CD14-positive monocyte (primary cell): ENCODE results near the gene ORC3. TPM values are rescaled to one million over a fixed set of nuclear protein-coding genes. Genes with fewer than 3 reads are reported as not detected.
"Not testable (repeated sequence)": the region's sequence is repeated elsewhere in the genome, so short reads cannot be mapped to it uniquely, and the experiment has no call there.

ENCODE experiments used
- DNase-seq, 3 donors: peaks; one replicate each; pipeline ENCODE4 v3.0.0-alpha.2; 2011 to 2022
- H2AFZ ChIP-seq: 2 replicates; pipeline ENCODE4 v1.6.0; 2012; ENCODE audit warnings: mild to moderate bottlenecking, low read depth, low read length, inconsistent platforms; ENCODE audit not compliant: insufficient read depth, poor library complexity, severe bottlenecking
- H3K27ac ChIP-seq, 2 donors: 1 replicate in 1 of 2; 2 replicates in 1 of 2; pipeline ENCODE4 v1.5.1; 2012 to 2013; ENCODE audit warnings: low read length in 2 of 2, control low read depth in 1 of 2, inconsistent platforms in 1 of 2, low read depth in 1 of 2, mild to moderate bottlenecking in 1 of 2
- H3K27me3 ChIP-seq, 2 donors: one replicate each; pipeline versions ENCODE4 v1.6.0 to v1.6.1; 2011 to 2013; ENCODE audit warnings: low read length in 2 of 2; ENCODE audit not compliant: control insufficient read depth in 2 of 2, insufficient read depth in 2 of 2
- H3K36me3 ChIP-seq, 2 donors: replicated peaks in 1 of 2; 1 replicate in 1 of 2; 2 replicates in 1 of 2; pipeline versions ENCODE4 v1.5.1 to v1.6.1; 2012 to 2013; ENCODE audit warnings: low read length in 2 of 2, control low read depth in 1 of 2, inconsistent platforms in 1 of 2, mild to moderate bottlenecking in 1 of 2; ENCODE audit not compliant: insufficient read depth in 2 of 2, control insufficient read depth in 1 of 2
- H3K4me1 ChIP-seq, 2 donors: 1 replicate in 1 of 2; 2 replicates in 1 of 2; pipeline versions ENCODE4 v1.5.1 to v1.6.1; 2012 to 2013; ENCODE audit warnings: low read length in 2 of 2, control low read depth in 1 of 2, inconsistent platforms in 1 of 2, mild to moderate bottlenecking in 1 of 2, moderate library complexity in 1 of 2; ENCODE audit not compliant: insufficient read depth in 2 of 2, control insufficient read depth in 1 of 2
- H3K4me2 ChIP-seq: replicated peaks from 2 replicates; pipeline ENCODE3; 2012; ENCODE audit warnings: low read length, moderate library complexity, mild to moderate bottlenecking; ENCODE audit not compliant: poor library complexity, severe bottlenecking; ENCODE audit errors: extremely low read depth
- H3K4me3 ChIP-seq, 3 experiments: fragments of 200-600 bp in 1 of 3; sonication (generic) in 1 of 3; replicated peaks in 1 of 3; 1 replicate in 2 of 3; 2 replicates in 1 of 3; pipeline ENCODE4 v1.5.1; 2011 to 2013; ENCODE audit warnings: low read length in 3 of 3, mild to moderate bottlenecking in 3 of 3, control low read depth in 2 of 3, low read depth in 2 of 3, inconsistent platforms in 1 of 3, moderate library complexity in 1 of 3
- H3K79me2 ChIP-seq: 2 replicates; pipeline ENCODE4 v1.6.0; 2012; ENCODE audit warnings: mild to moderate bottlenecking, control low read depth, inconsistent platforms, low read length, moderate library complexity; ENCODE audit not compliant: insufficient read depth
- H3K9ac ChIP-seq: 2 replicates; pipeline ENCODE4 v1.6.0; 2017; ENCODE audit warnings: low read length, mild to moderate bottlenecking; ENCODE audit not compliant: insufficient read depth, poor library complexity, severe bottlenecking
- H3K9me3 ChIP-seq, 2 donors: replicated peaks in 1 of 2; 1 replicate in 1 of 2; 2 replicates in 1 of 2; pipeline versions ENCODE4 v1.5.1 to v1.6.1; 2012 to 2013; ENCODE audit warnings: low read length in 2 of 2, control low read depth in 1 of 2; ENCODE audit not compliant: control insufficient read depth in 1 of 2, insufficient read depth in 1 of 2
- H4K20me1 ChIP-seq: 2 replicates; pipeline ENCODE4 v1.6.0; 2012; ENCODE audit warnings: mild to moderate bottlenecking, low read length, control low read depth, moderate library complexity; ENCODE audit not compliant: insufficient read depth
- H3K27ac Mint-ChIP-seq, 7 donors: one replicate each; pipeline ENCODE4 v1.8.0; 2020; ENCODE audit warnings: mild to moderate bottlenecking in 7 of 7, mixed read lengths in 7 of 7, moderate library complexity in 6 of 7, inconsistent platforms in 2 of 7
- H3K27me3 Mint-ChIP-seq, 3 donors: one replicate each; pipeline ENCODE4 v1.8.0; 2021 to 2022; ENCODE audit warnings: low read depth in 3 of 3, mild to moderate bottlenecking in 3 of 3, mixed read lengths in 3 of 3, moderate library complexity in 3 of 3, inconsistent platforms in 1 of 3
- H3K36me3 Mint-ChIP-seq, 2 donors: one replicate each; pipeline ENCODE4 v1.8.0; 2020; ENCODE audit warnings: mixed read lengths in 2 of 2, inconsistent platforms in 1 of 2, mild to moderate bottlenecking in 1 of 2
- H3K4me1 Mint-ChIP-seq: one replicate; pipeline ENCODE4 v1.8.0; 2020; ENCODE audit warnings: mild to moderate bottlenecking, mixed read lengths
- H3K4me3 Mint-ChIP-seq, 2 donors: one replicate each; pipeline ENCODE4 v1.8.0; 2020; ENCODE audit warnings: mild to moderate bottlenecking in 2 of 2, mixed read lengths in 2 of 2, moderate library complexity in 1 of 2
- H3K9me3 Mint-ChIP-seq, 7 donors: one replicate each; pipeline ENCODE4 v1.8.0; 2020 to 2022; ENCODE audit warnings: mixed read lengths in 7 of 7, mild to moderate bottlenecking in 6 of 7, moderate library complexity in 6 of 7, inconsistent platforms in 2 of 7
- WGBS: methylation state at CpG from one replicate; pipeline ENCODE4 v1.1.5; 2013; ENCODE audit warnings: missing lambda C conversion rate; ENCODE audit not compliant: insufficient coverage; 5-methylcytosine and 5-hydroxymethylcytosine counted together
- intact Hi-C, 2 donors: fragments of 100-400 bp; cut with micrococcal nuclease; formaldehyde crosslinking; loops; one replicate each; pipeline versions ENCODE4 v1.15.0 to v1.15.1; 2023
- polyA plus RNA-seq, 3 donors: library from polyadenylated mRNA; depleted of rRNA in 1 of 3; unstranded in 2 of 3; stranded (reverse) in 1 of 3; fragments of 300-500 nt in 2 of 3; fragments of >200 nt in 1 of 3; fragmentation: Illumina TruSeq in 2 of 3; gene quantifications; 1 replicate in 2 of 3; 2 replicates in 1 of 3; pipeline ENCODE4 v1.2.3, GENCODE V29; 2012 to 2021
- TF ChIP-seq, protein P1 (sequence below): fragments of 200-600 bp; IDR thresholded peaks from one replicate; pipeline ENCODE4 v1.8.0; 2022; ENCODE audit warnings: antibody characterized with exemption, mild to moderate bottlenecking

The ORC3 gene
- polyA plus RNA-seq, 3 donors = 9.1 to 20.7 (median 16.2) TPM

DNA sequence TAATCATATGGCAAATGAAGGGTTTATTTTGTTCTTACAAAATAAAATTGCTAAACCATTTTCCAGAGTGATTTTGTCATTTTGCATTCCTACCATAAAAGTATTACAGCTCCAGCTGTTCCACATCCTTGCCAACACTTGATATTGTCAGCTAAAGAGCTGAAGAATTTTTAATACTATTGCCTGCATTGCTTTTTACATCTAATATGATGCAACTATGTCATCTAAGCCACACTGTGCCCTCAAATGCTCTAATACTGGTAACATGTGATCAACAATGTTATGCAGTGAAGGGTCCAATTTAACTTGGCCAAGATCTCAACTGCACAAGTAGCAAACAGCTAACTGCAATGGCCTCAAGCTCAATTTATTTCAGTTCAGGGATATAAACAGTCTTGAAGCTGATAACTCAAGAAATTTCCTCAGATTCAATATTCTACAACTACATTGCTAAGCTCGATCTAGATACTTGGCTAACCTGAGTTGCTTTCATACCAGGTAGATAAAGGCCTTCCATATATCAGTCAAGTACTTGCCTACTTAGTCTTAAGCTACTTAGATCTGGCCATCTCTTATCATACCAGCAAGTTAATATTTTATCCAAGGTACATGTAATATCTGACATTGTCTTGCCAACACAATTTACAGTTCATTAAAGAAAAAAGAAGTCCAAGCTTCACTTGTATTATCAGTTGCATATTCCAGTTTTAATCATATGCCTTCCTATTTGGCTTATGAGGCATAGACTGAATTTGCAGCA, 95.1 kb downstream of the ORC3 start:
- Histone ChIP-seq H3K4me2 (no peak overlapping the region), H3K9me3 (no peaks in the 10 kb centered on the region), H2AFZ (no peak overlapping the region), H3K4me3 (no peak overlapping the region), H4K20me1 (peaks cover 100% of the 10 kb centered on the region), H3K4me1 (peaks cover 4 to 6% of the 10 kb centered on the region in 2 donors), H3K27ac (peak overlapping the region in 1 of 2 donors; percentile 6), H3K36me3 (peaks cover 12 to 54% of the 10 kb centered on the region in 2 donors), H3K79me2 (peaks cover 100% of the 10 kb centered on the region), H3K9ac (no peak overlapping the region), H3K27me3 (no peaks in the 10 kb centered on the region)
- TF ChIP-seq, protein P1, sequence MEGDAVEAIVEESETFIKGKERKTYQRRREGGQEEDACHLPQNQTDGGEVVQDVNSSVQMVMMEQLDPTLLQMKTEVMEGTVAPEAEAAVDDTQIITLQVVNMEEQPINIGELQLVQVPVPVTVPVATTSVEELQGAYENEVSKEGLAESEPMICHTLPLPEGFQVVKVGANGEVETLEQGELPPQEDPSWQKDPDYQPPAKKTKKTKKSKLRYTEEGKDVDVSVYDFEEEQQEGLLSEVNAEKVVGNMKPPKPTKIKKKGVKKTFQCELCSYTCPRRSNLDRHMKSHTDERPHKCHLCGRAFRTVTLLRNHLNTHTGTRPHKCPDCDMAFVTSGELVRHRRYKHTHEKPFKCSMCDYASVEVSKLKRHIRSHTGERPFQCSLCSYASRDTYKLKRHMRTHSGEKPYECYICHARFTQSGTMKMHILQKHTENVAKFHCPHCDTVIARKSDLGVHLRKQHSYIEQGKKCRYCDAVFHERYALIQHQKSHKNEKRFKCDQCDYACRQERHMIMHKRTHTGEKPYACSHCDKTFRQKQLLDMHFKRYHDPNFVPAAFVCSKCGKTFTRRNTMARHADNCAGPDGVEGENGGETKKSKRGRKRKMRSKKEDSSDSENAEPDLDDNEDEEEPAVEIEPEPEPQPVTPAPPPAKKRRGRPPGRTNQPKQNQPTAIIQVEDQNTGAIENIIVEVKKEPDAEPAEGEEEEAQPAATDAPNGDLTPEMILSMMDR = no peak
- Mint-ChIP-seq H3K4me3 (no peak overlapping the region), H3K36me3 (peaks cover 28 to 69% of the 10 kb centered on the region in 2 donors), H3K27me3 (no peaks in the 10 kb centered on the region), H3K4me1 (peaks cover 52% of the 10 kb centered on the region), H3K27ac (no peak overlapping the region), H3K9me3 (no peaks in the 10 kb centered on the region)
- intact Hi-C loops = no loop called here
- DNase-seq = no peak
- 100% methylated on average over 1 of the region's 1 CpG for WGBS

DNA sequence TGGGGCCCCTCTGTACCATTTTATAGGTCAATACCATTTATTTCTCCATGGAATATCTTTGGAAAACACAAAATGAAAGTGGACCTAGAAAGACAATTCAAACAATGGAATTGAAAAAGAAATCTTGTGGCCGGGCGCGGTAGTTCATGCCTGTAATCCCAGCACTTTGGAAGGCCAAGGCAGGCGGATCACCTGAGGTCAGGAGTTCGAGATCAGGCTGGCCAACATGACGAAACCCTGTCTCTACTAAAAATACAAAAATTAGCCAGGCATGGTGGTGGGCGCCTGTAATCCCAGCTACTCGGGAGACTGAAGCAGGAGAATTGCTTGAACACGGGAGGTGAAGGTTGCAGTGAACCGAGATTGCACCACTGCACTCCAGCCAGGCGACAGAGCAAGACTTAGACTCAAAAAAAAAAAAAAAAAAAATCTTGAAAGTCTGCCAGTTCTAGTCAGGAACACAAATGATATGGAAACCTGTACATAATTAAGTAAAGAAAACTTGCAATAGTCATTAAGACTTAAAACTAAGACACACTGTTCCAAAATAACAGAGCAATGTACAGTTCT, 96.8 kb downstream of the ORC3 start:
- Mint-ChIP-seq H3K4me1 (peaks cover 67% of the 10 kb centered on the region), H3K36me3 (peaks cover 24 to 63% of the 10 kb centered on the region in 2 donors), H3K27ac (peak overlapping the region in 3 of 7 donors; percentile 1 to 77 (median 41))
- H3K4me3 Mint-ChIP-seq, H3K9me3 ChIP-seq, H2AFZ ChIP-seq, H3K9ac ChIP-seq, H3K27me3 ChIP-seq, DNase-seq, H3K27me3 Mint-ChIP-seq, H3K4me2 ChIP-seq, intact Hi-C loops, H3K4me3 ChIP-seq, H3K9me3 Mint-ChIP-seq: not testable (repeated sequence)
- H3K79me2 ChIP-seq = peaks cover 100% of the 10 kb centered on the region
- WGBS = 85% methylated on average over 7 of the region's 11 CpGs
- peaks cover 20 to 23% of the 10 kb centered on the region in 2 donors for H3K4me1 ChIP-seq
- peaks cover 100% of the 10 kb centered on the region for H4K20me1 ChIP-seq
- peaks cover 5 to 38% of the 10 kb centered on the region in 2 donors for H3K36me3 ChIP-seq
- peak overlapping the region in 1 of 2 donors; percentile 6 for H3K27ac ChIP-seq
